GM10248 (cell line): Measurements from ENCODE around the gene HOGA1.
A peak's percentile ranks its signal among the peaks of the same experiment; 100 is the strongest.
"Not testable (repeated sequence)": the region's sequence is repeated elsewhere in the genome, so short reads cannot be mapped to it uniquely, and the experiment has no call there.

Experiments used
- CTCF ChIA-PET: fragments of 300-600 bp; sonication (Branson Sonifier 250); formaldehyde crosslinking; extraction: SDS; loops from one replicate; lab custom pipeline; 2021; ENCODE audit warnings: antibody characterized with exemption; lab: Yijun Ruan, JAX
- POLR2A ChIA-PET: fragments of 350-650 bp; sonication (Branson Sonifier 250); formaldehyde crosslinking; extraction: SDS; loops from one replicate; lab custom pipeline; 2020; ENCODE audit warnings: antibody characterized with exemption; lab: Yijun Ruan, JAX
- DNase-seq: peaks from one replicate; pipeline ENCODE4 v3.0.0; 2012; ENCODE audit errors: extremely low spot score
- CTCF ChIP-seq: IDR thresholded peaks from 2 replicates; pipeline ENCODE4 v1.5.1; 2012; ENCODE audit warnings: mild to moderate bottlenecking, low read depth; ENCODE audit errors: extremely low read depth, missing control alignments, control extremely low read depth

Gene HOGA1

DNA sequence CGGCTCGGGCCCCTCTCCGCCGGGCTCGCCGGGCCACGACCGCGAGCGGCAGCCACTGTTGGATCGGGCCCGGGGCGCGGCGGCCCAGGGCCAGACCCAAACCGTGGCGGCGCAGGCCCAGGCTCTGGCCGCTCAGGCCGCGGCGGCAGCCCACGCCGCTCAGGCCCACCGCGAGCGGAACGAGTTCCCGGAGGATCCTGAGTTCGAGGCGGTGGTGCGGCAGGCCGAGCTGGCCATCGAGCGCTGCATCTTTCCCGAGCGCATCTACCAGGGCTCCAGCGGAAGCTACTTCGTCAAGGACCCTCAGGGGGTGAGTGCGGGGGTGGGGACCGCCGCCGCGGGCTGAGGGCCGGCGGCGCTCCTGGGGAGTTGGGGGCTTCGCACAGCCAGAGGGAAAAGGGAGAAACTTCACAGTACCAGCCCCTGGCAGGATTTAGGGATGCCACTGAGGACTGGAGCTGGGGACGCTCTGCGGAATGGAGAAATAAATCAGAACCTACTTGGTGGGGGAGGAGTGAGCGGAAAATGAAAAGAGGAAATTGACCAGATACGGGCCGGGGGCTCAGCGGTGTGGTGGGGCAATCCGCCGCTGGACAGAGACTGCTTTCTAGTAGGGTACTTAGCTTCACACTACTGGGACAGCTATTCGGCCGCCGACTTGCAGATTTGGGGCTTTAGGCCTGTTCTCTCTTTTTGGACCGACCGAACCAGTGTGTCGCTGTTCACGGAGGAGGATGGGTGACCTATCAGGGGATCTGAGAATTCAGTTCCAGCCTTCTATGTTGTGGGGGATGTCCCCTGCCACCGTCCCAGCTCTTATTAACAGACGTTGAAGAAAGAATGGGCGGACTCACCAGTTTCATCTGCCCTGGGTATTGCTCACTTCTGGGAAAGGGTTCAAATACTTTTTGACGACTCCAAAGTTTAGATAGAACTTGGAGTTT lies 57.0 kb downstream of the HOGA1 start:
- no peak for TF ChIP-seq CTCF
- ChIA-PET CTCF (interaction anchor here (0.8 to 2.0 kb wide), 6 partner anchors 9 to 107 kb away, joined by 3 to 5 read pairs (median 4); partner anchors contain the start of gene AVPI1), POLR2A (interaction anchor here (0.6 to 1.2 kb wide), 2 partner anchors 30 to 46 kb away, joined by 3 to 5 read pairs; partner anchors contain the start of gene AVPI1)
- peak; percentile 41 for DNase-seq

- not testable (repeated sequence) for DNase-seq
- CTCF ChIA-PET = interaction anchor here (0.8 to 1.3 kb wide), 2 partner anchors 11 to 27 kb away, joined by 3 read pairs; no protein-coding TSS in a partner anchor
- POLR2A ChIA-PET = interaction anchor here (1.2 kb wide), 1 partner anchor 44 kb away, joined by 5 read pairs; the partner anchor contains the start of gene AVPI1
Observed at GRCh38 chr10:97642471-97643159, 58.4 kb downstream of the HOGA1 start.

GRCh38 chr10:97643441-97643985 lies 59.3 kb downstream of the HOGA1 start:
- ChIA-PET POLR2A (no interaction called here), CTCF (no interaction called here)
- TF ChIP-seq CTCF = no peak
- DNase-seq = no peak

- POLR2A ChIA-PET = no interaction called here
- no peak for DNase-seq
- no peak for TF ChIP-seq CTCF
- CTCF ChIA-PET = interaction anchor here (0.7 to 1.1 kb wide), 2 partner anchors 9 to 18 kb away, joined by 3 read pairs; no protein-coding TSS in a partner anchor
Observed at GRCh38 chr10:97644936-97645335, 60.7 kb downstream of the HOGA1 start.

GRCh38 chr10:97647556-97647955 lies 63.4 kb downstream of the HOGA1 start:
- ChIA-PET CTCF (interaction anchor here (0.6 to 1.3 kb wide), 2 partner anchors 30 to 183 kb away, joined by 3 read pairs; no protein-coding TSS in a partner anchor), POLR2A (no interaction called here)
- no peak for DNase-seq
- no peak for TF ChIP-seq CTCF

DNA sequence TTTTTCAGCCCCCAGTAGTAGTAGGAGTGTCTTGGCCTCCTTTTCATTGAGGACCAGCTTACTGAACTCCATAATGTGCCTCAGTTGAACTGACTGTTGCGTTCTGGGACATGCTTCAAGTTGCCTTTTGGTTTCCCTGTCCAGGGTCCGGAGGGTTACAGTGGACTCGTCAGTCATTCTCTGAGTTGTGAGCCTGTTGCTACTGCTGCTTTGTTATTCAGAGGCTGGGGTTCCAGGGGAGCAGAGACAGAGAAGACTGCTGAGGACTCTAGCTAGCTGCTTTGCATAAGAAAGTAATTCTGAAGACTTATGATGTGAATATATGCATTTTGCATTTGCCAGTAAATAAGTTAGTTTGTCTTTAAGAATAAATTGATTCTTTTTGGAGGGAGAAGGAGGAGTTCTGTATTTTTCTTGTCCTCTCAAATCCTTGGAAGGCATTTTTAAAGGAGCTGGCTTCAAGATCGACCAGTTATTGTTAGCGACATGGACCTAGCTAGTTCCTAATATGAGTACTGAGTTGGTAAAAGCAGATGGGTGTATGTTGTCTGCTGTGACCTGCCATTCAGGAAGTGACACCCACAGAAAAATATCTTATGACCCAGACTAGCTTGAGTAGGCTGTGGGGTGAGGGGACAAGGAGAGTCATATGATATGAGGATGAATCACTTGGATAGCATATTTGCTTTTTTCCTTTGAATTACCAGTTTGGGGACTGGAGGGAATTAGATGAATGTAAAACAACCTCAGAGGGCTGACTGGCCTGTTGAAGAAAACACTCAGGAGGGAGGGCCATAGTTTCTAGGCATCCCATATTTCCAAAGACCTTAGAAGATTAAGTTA lies 64.6 kb downstream of the HOGA1 start:
- DNase-seq = peak; percentile 71
- no peak for TF ChIP-seq CTCF
- ChIA-PET CTCF (interaction anchor here (1.1 to 1.2 kb wide), 2 partner anchors 53 to 81 kb away, joined by 3 to 4 read pairs; no protein-coding TSS in a partner anchor), POLR2A (interaction anchor here (1.1 kb wide), 1 partner anchor 38 kb away, joined by 3 read pairs; the partner anchor contains the start of gene AVPI1)

DNA sequence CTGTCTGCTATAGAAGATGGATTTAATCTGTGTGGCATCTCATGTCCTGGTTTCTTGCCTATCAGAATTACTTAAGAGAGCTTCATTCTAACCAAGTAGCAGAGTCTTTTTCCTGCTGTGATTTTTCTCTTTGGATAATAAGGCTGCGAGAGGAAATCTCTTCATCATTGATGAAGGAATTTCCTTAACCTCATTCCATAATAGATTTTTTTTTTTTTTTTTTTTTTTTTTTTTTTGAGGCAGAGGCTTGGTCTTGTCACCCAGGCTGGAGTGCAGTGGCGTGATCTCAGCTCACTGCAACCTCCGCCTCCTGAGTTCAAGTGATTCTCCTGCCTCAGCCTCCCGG lies 65.2 kb downstream of the HOGA1 start:
- POLR2A ChIA-PET = interaction anchor here (1.1 kb wide), 1 partner anchor 38 kb away, joined by 3 read pairs; the partner anchor contains the start of gene AVPI1
- CTCF ChIA-PET = interaction anchor here (1.1 kb wide), 1 partner anchor 81 kb away, joined by 3 read pairs; no protein-coding TSS in a partner anchor
- DNase-seq = not testable (repeated sequence)
